GM12872 (cell line): Measurements from ENCODE around the gene YEATS2.

Experiments
- CTCF ChIP-seq: IDR thresholded peaks from 3 replicates; pipeline ENCODE4 v1.5.1; 2011; ENCODE audit warnings: low read depth, mild to moderate bottlenecking, low read length, moderate library complexity; ENCODE audit not compliant: insufficient read depth

Gene YEATS2

GRCh38 chr3:183809270-183809669 lies 111.7 kb downstream of the YEATS2 start:
- TF ChIP-seq CTCF, result no peak

- no peak for TF ChIP-seq CTCF
Observed at GRCh38 chr3:183810643-183811594, 113.3 kb downstream of the YEATS2 start.

- TF ChIP-seq CTCF, result no peak
Observed at GRCh38 chr3:183811638-183812037, 114.0 kb downstream of the YEATS2 start.

GRCh38 chr3:183812761-183813445 lies 115.3 kb downstream of the YEATS2 start:
- TF ChIP-seq CTCF, result no peak

GRCh38 chr3:183814240-183814639 lies 116.6 kb downstream of the YEATS2 start:
- no peak for TF ChIP-seq CTCF

GRCh38 chr3:183815563-183815940 lies 118.0 kb downstream of the YEATS2 start:
- no peak for TF ChIP-seq CTCF

- TF ChIP-seq CTCF, result no peak
Observed at GRCh38 chr3:183815951-183816475, 118.4 kb downstream of the YEATS2 start.
